KOPT-K1 (cell line): ENCODE data around the gene RB1.

Experiments used
- H3K27ac ChIP-seq: fragments of 200-600 bp; sonication (generic); 2 replicates; pipeline ENCODE4 v1.5.1; 2016; ENCODE audit warnings: antibody characterized with exemption, mild to moderate bottlenecking, low read depth, low read length; ENCODE audit not compliant: poor library complexity, severe bottlenecking
- H3K36me3 ChIP-seq: fragments of 200-600 bp; sonication (generic); 2 replicates; pipeline ENCODE4 v1.5.1; 2017; ENCODE audit warnings: antibody characterized with exemption, mild to moderate bottlenecking, low read length, moderate library complexity; ENCODE audit not compliant: insufficient read depth
- H3K9me3 ChIP-seq: fragments of 200-600 bp; sonication (generic); 2 replicates; pipeline ENCODE4 v1.5.1; 2017; ENCODE audit warnings: antibody characterized with exemption, low read length, mild to moderate bottlenecking; ENCODE audit not compliant: insufficient read depth, poor library complexity, severe bottlenecking

The RB1 gene

DNA sequence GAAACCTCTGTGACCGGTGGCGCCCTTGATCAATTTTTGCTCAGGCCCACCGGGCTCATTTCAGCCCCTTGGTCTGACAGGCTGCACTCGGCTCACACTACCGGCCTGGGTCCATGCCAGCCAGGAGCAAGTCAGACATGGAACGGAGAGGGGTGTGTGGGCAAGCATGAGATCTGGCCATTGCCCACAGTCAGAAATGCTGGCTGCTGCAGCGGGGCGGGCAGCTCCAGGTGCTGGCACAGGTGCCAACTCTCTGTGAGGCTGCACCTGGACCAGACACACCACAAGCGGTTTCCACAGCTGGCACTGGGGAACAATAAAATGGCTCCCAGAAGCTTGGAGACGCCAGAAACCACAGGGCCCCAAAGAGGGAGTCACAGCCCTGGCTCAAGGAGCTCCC, 153.0 kb downstream of the RB1 start:
- Histone ChIP-seq H3K9me3 (peaks cover 6% of the 10 kb centered on the region), H3K36me3 (peaks cover 97% of the 10 kb centered on the region), H3K27ac (no peak overlapping the region)

DNA sequence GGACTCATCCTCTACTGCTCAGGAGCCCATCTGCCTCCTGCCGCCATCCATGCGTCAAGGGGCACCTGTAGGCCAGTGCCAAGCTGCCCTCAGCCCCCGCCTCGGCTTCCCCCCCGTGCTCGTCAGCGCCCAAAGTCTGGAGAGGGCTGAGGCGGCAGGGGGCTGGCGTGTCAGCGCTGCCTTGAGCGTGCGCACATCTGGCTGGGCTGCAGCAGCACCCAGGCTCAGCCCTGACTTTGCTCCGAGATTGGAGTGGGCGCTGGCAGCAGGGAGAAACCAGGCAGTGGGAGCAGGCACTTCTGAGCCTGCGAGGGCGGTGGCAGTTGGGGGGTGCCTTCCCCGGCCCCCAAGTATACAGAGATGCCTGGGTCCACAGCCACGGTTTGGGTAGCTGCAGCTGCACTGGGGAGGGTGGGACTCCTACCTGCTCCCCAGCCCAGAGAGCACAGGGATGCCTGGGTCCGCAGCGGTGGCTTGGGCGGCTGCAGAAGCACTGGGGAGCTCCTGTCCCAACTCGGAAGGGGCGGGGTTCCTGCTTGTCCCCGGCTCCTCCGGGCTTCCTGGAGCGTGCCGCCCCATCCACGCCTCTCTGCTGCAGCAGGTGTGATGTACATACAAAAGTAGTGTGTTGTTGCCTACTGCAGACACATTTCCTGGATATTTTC, 154.2 kb downstream of the RB1 start:
- H3K36me3 ChIP-seq = peaks cover 100% of the 10 kb centered on the region
- no peak overlapping the region for H3K27ac ChIP-seq
- no peaks in the 10 kb centered on the region for H3K9me3 ChIP-seq

DNA sequence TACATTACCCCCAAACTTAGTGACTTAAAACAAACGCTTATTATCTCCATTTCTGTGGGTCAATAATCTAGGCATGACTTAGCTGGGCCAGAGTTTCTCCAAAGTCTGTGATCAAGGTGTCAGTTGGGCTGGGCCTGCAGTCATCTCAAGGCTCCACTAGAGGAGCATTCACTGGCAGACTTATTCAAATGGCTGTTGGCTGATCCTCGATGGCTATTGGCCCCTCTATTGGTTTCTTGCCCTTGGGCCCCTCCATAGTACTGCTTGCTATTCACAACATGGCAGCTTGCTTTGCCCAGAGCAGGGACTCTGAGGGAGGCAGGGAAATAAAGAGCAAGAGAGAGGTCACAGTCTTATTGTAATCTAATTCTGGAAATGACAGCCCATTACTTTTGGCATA, 171.7 kb downstream of the RB1 start:
- H3K27ac ChIP-seq = no peak overlapping the region
- no peaks in the 10 kb centered on the region for H3K9me3 ChIP-seq
- peaks cover 87% of the 10 kb centered on the region for H3K36me3 ChIP-seq

DNA sequence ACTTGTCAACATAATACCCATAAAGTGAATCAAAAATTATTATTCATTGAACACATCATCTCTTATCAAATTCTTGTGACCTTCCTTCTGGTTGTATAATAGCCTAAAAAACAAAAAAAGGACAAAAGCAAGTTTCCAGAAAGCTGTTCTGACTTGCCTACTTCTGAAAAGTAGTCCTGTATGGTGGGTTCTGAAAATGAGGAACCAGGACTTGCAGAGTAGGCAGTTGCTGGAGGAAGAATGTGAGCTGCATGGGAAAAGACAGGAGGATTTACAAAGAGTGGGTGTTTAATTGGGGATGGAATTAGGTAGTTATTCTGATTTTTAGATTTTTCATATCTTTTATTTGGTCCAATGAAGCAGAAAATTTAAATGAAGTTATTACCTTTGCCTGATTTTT, 172.7 kb downstream of the RB1 start:
- Histone ChIP-seq H3K9me3 (no peaks in the 10 kb centered on the region), H3K36me3 (peaks cover 97% of the 10 kb centered on the region), H3K27ac (no peak overlapping the region)

DNA sequence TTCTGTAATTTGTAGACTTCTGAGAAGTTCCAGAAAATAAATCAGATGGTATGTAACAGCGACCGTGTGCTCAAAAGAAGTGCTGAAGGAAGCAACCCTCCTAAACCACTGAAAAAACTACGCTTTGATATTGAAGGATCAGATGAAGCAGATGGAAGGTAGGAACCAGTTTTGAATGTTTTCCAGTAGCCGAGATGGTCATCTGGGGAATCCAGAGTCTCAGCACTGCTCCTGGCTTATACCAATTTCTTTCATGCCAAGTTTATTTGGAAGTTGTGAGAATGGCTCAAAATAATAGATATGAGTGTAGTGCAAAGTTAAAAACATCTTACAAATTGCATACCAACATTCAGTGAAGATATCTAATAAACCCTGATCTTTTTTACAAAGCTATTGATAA, 173.1 kb downstream of the RB1 start:
- Histone ChIP-seq H3K27ac (no peak overlapping the region), H3K9me3 (no peaks in the 10 kb centered on the region), H3K36me3 (peaks cover 99% of the 10 kb centered on the region)

DNA sequence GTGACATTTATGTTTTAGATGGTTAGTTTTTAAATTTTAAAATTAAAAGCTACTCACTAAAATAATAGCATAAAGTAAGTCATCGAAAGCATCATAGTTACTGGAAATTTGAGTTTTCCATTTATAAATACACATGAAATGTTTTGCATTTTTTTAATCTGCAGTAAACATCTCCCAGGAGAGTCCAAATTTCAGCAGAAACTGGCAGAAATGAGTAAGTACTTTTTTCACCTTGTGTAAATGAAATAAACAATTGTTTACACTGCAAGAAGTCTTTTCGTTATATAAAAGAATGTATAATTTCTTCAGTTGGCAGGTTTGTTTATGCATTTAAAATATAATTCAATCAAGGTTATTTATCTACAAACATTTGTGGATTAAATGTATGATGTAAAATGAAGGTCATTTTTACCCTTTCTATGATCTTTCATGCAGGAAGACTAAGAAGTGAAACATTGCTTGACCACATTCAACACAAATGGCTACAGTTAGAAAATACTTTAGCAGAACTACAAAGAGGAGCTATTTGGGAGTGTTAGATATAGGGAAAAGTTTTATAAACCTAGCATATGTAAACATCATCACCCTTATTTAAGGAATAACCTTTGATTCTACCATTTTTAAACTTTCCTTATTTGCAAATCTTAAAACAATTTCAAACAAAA, 173.8 kb downstream of the RB1 start:
- no peaks in the 10 kb centered on the region for H3K9me3 ChIP-seq
- H3K36me3 ChIP-seq = peaks cover 99% of the 10 kb centered on the region
- no peak overlapping the region for H3K27ac ChIP-seq

DNA sequence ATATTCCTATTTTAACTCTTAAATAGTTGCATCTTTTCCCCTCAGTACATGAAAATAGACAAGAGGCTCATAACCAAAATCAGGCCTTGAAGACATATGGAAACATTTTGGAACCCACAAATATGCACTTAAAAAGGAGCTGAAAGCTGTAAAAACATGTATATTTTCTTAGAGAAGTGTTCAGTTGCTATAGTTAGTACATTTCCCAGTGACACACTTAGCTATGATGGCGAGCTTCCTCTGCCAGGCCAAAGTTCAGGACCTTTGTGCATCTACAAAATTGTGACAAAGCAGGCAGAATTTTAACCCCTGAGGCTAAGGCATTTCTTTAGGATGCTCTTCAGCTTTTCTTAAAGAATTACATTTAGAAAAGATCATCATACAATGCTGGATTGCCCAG, 174.8 kb downstream of the RB1 start:
- H3K36me3 ChIP-seq = peaks cover 100% of the 10 kb centered on the region
- no peaks in the 10 kb centered on the region for H3K9me3 ChIP-seq
- no peak overlapping the region for H3K27ac ChIP-seq

DNA sequence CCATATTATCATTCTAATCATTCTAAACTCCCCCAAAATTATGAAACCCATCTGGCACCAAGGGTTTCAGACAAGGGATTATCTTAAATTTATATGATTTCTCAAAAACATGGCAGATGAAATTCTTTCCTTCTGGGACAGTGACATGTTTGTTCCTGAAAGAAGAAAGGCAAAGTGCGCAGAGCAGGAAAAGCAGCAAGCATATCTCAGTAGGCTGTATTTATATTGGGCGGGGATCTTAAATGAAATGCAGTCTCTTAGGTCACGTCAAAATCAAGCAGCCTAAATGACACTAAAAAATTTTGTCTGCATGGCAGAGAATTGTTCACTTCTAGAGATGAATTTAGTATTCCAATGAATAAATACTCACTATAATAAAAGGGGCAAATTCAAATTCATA, 180.0 kb downstream of the RB1 start:
- Histone ChIP-seq H3K36me3 (peaks cover 99% of the 10 kb centered on the region), H3K9me3 (peaks cover 15% of the 10 kb centered on the region), H3K27ac (no peak overlapping the region)

DNA sequence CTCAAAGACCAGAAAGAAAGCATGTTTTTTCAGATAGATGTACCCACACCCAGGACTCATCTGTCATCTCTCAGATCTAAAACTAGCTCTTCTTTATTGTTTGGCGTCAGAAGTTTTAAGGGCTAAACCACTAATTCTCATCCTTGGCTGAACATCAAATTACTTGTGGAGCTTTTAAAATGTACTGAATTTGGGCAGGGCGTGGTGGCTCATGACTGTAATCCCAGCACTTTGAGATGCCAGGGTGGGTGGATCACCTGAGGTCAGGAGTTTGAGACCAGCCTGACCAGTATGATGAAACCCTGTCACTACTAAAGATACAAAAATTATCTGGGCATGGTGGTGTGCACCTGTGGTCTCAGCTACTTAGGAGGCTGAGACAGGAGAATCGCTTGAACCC, 181.9 kb downstream of the RB1 start:
- Histone ChIP-seq H3K9me3 (peaks cover 15% of the 10 kb centered on the region), H3K27ac (peak overlapping the region; percentile 41), H3K36me3 (peaks cover 100% of the 10 kb centered on the region)

DNA sequence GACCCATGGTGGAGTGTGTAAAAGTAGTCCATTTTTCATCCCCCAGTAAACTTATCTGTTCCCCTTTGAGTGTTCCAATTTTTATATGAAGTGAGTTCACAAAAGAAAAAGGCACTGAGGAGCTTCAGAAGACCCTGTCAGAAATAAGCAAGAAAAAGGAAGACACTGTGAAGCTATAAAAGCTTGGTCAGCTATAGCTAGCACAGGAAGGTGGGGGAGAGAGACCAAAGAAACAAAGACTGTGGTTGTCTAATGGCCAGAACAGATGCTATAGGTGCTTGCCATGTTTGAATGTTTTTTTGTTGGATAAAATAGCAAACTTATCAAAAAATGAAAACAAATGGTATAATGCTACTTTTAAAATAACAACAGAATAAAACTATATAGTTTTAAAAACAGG, 182.8 kb downstream of the RB1 start:
- peak overlapping the region; percentile 100 for H3K27ac ChIP-seq
- H3K9me3 ChIP-seq = peaks cover 15% of the 10 kb centered on the region
- peaks cover 100% of the 10 kb centered on the region for H3K36me3 ChIP-seq

DNA sequence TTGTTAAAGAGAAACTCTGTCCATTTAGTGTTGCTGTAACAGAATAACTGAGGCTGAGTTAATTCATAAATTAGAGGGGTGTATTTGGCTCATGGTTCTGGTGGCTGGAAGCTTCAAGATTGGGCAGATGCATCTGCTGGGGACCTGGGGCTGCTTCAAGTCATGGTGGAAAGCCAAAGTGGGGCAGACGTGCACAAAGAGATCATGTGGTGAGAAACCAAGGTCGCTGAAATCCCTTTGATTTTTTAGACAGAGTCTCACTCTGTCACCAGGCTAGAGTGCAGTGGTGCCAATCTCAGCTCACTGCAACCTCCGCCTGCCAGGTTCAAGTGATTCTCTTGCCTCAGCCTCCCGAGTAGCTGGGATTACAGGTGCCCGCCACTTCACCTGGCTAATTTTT, 183.3 kb downstream of the RB1 start:
- Histone ChIP-seq H3K9me3 (peaks cover 15% of the 10 kb centered on the region), H3K27ac (peak overlapping the region; percentile 100), H3K36me3 (peaks cover 100% of the 10 kb centered on the region)

DNA sequence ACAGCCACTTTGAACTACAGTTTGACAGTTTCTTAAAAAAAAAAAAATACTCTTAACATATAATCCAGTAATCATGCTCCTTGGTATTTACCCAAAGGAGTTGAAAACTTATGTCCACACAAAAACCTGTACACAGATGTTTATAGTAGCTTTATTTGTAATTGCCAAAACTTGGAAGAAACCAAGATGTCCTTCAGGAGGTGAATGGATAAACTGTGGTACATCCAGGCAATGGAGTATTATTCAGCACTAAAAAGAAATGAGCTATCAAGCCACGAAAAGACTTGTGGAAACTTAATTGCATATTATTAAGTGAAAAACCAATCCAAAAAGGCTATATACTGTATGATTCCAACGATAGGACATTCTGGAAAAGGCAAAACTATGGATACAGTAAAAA, 184.4 kb downstream of the RB1 start:
- peak overlapping the region; percentile 100 for H3K27ac ChIP-seq
- peaks cover 94% of the 10 kb centered on the region for H3K36me3 ChIP-seq
- peaks cover 15% of the 10 kb centered on the region for H3K9me3 ChIP-seq

DNA sequence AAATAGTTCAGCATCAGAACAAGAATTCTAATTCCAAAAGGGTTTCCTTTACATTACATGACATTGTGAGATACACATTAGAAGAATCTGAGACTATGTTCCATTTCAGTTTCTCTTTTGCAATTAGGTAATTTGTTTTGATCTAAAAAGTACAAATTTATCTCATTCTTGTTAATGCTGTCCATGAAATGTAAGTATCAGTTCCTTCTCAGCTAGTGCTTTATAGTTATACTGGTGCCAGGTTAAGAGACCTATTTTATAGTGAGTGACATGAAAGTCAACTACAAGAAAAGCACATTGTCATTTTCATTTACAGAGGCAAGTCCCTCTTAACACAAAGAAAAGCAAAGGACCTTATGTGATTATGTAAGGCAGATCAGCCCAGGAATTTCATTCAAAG, 185.4 kb downstream of the RB1 start:
- peak overlapping the region; percentile 100 for H3K27ac ChIP-seq

DNA sequence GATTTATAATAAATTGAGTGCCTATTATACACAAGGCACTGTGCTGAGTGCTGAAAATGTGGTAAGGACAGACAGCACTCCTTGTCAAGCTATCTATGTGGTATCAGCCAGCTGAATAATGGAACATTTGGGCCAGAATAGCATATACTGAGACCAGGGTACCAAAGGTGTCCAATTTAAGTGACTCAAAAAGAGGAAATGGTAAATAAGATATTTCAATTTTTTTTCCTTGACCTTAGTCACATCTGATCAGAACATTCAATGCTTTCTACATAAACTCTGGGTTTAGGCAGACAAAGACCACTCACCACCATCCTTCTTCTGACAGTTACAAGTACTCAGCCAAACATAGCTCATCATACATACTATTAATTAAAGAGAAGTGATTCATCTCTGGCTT, 186.1 kb downstream of the RB1 start:
- peaks cover 15% of the 10 kb centered on the region for H3K9me3 ChIP-seq
- H3K36me3 ChIP-seq = peaks cover 92% of the 10 kb centered on the region
- peak overlapping the region; percentile 100 for H3K27ac ChIP-seq

More for the DNA sequence above, 185.4 kb downstream of the RB1 start:
- H3K9me3 ChIP-seq = peaks cover 15% of the 10 kb centered on the region
- H3K36me3 ChIP-seq = peaks cover 92% of the 10 kb centered on the region

DNA sequence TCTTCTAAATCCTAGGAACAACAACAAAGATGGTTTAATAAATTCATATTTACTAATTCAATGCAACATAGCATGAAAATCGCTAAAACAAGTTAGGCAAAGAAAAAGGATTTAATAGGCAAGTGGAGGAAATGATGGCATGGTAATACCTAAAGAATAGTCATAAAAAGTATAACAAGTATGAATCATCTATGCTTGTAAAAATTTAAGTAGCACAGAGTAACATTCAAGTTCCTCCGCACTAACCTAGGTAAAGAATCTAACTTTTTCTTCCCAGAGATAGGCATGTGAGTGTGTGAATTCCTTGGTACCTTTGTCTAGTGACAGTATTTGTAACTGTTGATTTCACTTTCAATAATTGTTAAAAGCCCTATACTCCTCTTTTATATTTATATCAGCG, 186.7 kb downstream of the RB1 start:
- peak overlapping the region; percentile 100 for H3K27ac ChIP-seq
- peaks cover 15% of the 10 kb centered on the region for H3K9me3 ChIP-seq
- peaks cover 91% of the 10 kb centered on the region for H3K36me3 ChIP-seq
